ENCODE results near the gene VPS26B.

The VPS26B gene

GRCh38 chr11:134257101-134257500, 32.6 kb downstream of the VPS26B start:
- DNase-seq (ENCODE audit: low read depth in 2 of 2): no peak

- no peak for DNase-seq (ENCODE audit: low read depth in 2 of 2)
Measured at GRCh38 chr11:134258577-134258976, 34.1 kb downstream of the VPS26B start.

- no peak for DNase-seq (ENCODE audit: low read depth in 2 of 2)
Measured at GRCh38 chr11:134260503-134260902, 36.0 kb downstream of the VPS26B start.

- no peak for DNase-seq (ENCODE audit: low read depth in 2 of 2)
Measured at GRCh38 chr11:134260983-134261382, 36.5 kb downstream of the VPS26B start.

GRCh38 chr11:134261626-134262488, 37.4 kb downstream of the VPS26B start:
- DNase-seq (ENCODE audit: low read depth in 2 of 2): no peak

GRCh38 chr11:134264966-134265764, 40.7 kb downstream of the VPS26B start:
- DNase-seq (ENCODE audit: low read depth in 2 of 2): no peak

- DNase-seq (ENCODE audit: low read depth in 2 of 2): no peak
Measured at GRCh38 chr11:134266440-134266839, 42.0 kb downstream of the VPS26B start.

GRCh38 chr11:134266841-134267251, 42.4 kb downstream of the VPS26B start:
- DNase-seq (ENCODE audit: low read depth in 2 of 2): no peak

GRCh38 chr11:134267461-134267860, 43.0 kb downstream of the VPS26B start:
- DNase-seq (ENCODE audit: low read depth in 2 of 2): no peak

- DNase-seq (ENCODE audit: low read depth in 2 of 2): no peak
Measured at GRCh38 chr11:134267966-134268365, 43.5 kb downstream of the VPS26B start.

- no peak for DNase-seq (ENCODE audit: low read depth in 2 of 2)
Measured at GRCh38 chr11:134270250-134270714, 45.8 kb downstream of the VPS26B start.

- DNase-seq (ENCODE audit: low read depth in 2 of 2): no peak
Measured at GRCh38 chr11:134271978-134272377, 47.5 kb downstream of the VPS26B start.

- no peak for DNase-seq (ENCODE audit: low read depth in 2 of 2)
Measured at GRCh38 chr11:134272381-134273316, 48.2 kb downstream of the VPS26B start.

GRCh38 chr11:134273317-134273712, 48.8 kb downstream of the VPS26B start:
- DNase-seq (ENCODE audit: low read depth in 2 of 2): no peak

GRCh38 chr11:134275188-134275533, 50.7 kb downstream of the VPS26B start:
- DNase-seq (ENCODE audit: low read depth in 2 of 2): no peak

- DNase-seq (ENCODE audit: low read depth in 2 of 2): peak; percentile 60 to 72
Measured at GRCh38 chr11:134275534-134276395, 51.3 kb downstream of the VPS26B start, which contains the start of gene GLB1L3. Gene GLB1L3, plus strand, starts transcription at chr11:134276379. Its CDS starts 362 bp downstream, at chr11:134276741.

GRCh38 chr11:134276396-134277182, 52.1 kb downstream of the VPS26B start:
- peak in 1 of 2 donors; percentile 16 for DNase-seq (ENCODE audit: low read depth in 2 of 2)

- no peak for DNase-seq (ENCODE audit: low read depth in 2 of 2)
Measured at GRCh38 chr11:134277183-134278001, 52.9 kb downstream of the VPS26B start.

- DNase-seq (ENCODE audit: low read depth in 2 of 2): no peak
Measured at GRCh38 chr11:134278356-134278755, 53.9 kb downstream of the VPS26B start.

Data from stimulated activated CD8-positive, alpha-beta memory T cell treated with anti-CD3 and anti-CD28 coated beads, Interleukin-2, amount 100 ng/mL, for 48 hours (primary cell).